HepG2 (cell line): ENCODE results near the gene SGCD. TPM values are rescaled to one million over a fixed set of nuclear protein-coding genes. Genes with fewer than 3 reads are reported as not detected.

Source experiments
- ATAC-seq: fragments of 200-7000 bp; cut with Tn5 transposase; 3 replicates; pipeline ENCODE4 v1.9.1; 2020; ENCODE audit warnings: mild to moderate bottlenecking, moderate library complexity
- BruUV-seq: library from RNA; stranded (reverse); fragments of 400-500 nt; replicated peaks from 2 replicates; lab custom pipeline; 2021; lab: Mats Ljungman, UMichigan
- CTCF ChIA-PET: fragments of 300-600 bp; formaldehyde crosslinking; extraction: SDS; loops from one replicate; lab custom pipeline; 2021; ENCODE audit warnings: low total read pairs, inconsistent platforms, low intra/inter-chr PET ratio; lab: Yijun Ruan, JAX
- POLR2A ChIA-PET: fragments of 350-600 bp; sonication (Branson Sonifier 250); formaldehyde crosslinking; loops from one replicate; lab custom pipeline; 2020; ENCODE audit warnings: antibody characterized with exemption, inconsistent platforms; lab: Yijun Ruan, JAX
- DNase-seq: peaks from one replicate; pipeline ENCODE4 v3.0.0-alpha.2; 2015; ENCODE audit warnings: low spot score
- FAIRE-seq: peaks from 3 replicates; lab custom pipeline; 2011; peaks lifted over from hg19 to GRCh38; lab: Jason Lieb, UNC
- H2AFZ ChIP-seq: one replicate; pipeline ENCODE4 v1.6.1; 2011; ENCODE audit warnings: low read length, inconsistent platforms
- H3K27ac ChIP-seq: fragments of 300-600 bp; 3 replicates; pipeline ENCODE4 v1.8.0; 2011; ENCODE audit warnings: mixed run types, mild to moderate bottlenecking, mixed read lengths, low read length, inconsistent platforms; ENCODE audit not compliant: insufficient read depth; ENCODE audit errors: extremely low read length
- H3K27me3 ChIP-seq, 2 experiments: fragments of 200-600 bp in 1 of 2; 2 replicates in 1 of 2; 3 replicates in 1 of 2; pipeline versions ENCODE4 v1.6.0 to v1.8.0; 2011; ENCODE audit warnings: low read length in 2 of 2, mild to moderate bottlenecking in 2 of 2, moderate library complexity in 2 of 2, inconsistent platforms in 1 of 2; ENCODE audit not compliant: insufficient read depth in 2 of 2, control insufficient read depth in 1 of 2
- H3K36me3 ChIP-seq, 2 experiments: fragments of 200-600 bp in 1 of 2; replicated peaks in 1 of 2; 2 replicates in 1 of 2; 3 replicates in 1 of 2; pipeline versions ENCODE4 v1.5.1 to v1.8.0; 2011; ENCODE audit warnings: low read length in 2 of 2, inconsistent platforms in 1 of 2; ENCODE audit not compliant: insufficient read depth in 2 of 2, control insufficient read depth in 1 of 2
- H3K4me1 ChIP-seq: 2 replicates; pipeline ENCODE4 v1.5.1; 2012; ENCODE audit warnings: low read length, inconsistent platforms; ENCODE audit not compliant: insufficient read depth
- H3K4me2 ChIP-seq: 2 replicates; pipeline ENCODE4 v1.6.0; 2011; ENCODE audit warnings: low read depth, low read length, inconsistent platforms
- H3K4me3 ChIP-seq, 3 experiments: fragments of 200-600 bp in 1 of 3; sonication (generic), shearing (Covaris generic) in 1 of 3; replicated peaks in 1 of 3; 2 replicates each; pipeline ENCODE4 v1.5.1; 2011 to 2016; ENCODE audit warnings: low read length in 3 of 3, inconsistent platforms in 2 of 3, low read depth in 2 of 3, mild to moderate bottlenecking in 2 of 3, control low read depth in 1 of 3, mixed read lengths in 1 of 3; ENCODE audit not compliant: insufficient read depth in 1 of 3
- H3K79me2 ChIP-seq: one replicate; pipeline ENCODE4 v1.6.1; 2011; ENCODE audit warnings: low read length, inconsistent platforms; ENCODE audit not compliant: insufficient read depth
- H3K9ac ChIP-seq: 2 replicates; pipeline ENCODE4 v1.6.0; 2011; ENCODE audit warnings: mild to moderate bottlenecking, low read depth, low read length, inconsistent platforms; ENCODE audit not compliant: insufficient read depth
- H3K9me3 ChIP-seq: 2 replicates; pipeline ENCODE4 v1.5.1; 2012; ENCODE audit warnings: mild to moderate bottlenecking, low read length
- H4K20me1 ChIP-seq: 2 replicates; pipeline ENCODE4 v1.6.0; 2011; ENCODE audit warnings: inconsistent platforms, mild to moderate bottlenecking, low read length, moderate library complexity; ENCODE audit not compliant: insufficient read depth
- GATA4 ChIP-seq: sonication (generic); IDR thresholded peaks from 2 replicates; pipeline ENCODE4 v1.6.1; 2016; ENCODE audit warnings: antibody characterized with exemption, low read depth, borderline replicate concordance
- GLI4 ChIP-seq: sonication (generic); formaldehyde crosslinking; IDR thresholded peaks from 2 replicates; pipeline ENCODE4 v1.5.1; 2020; ENCODE audit warnings: missing genetic modification reagents, mild to moderate bottlenecking, moderate library complexity, borderline replicate concordance
- HDAC1 ChIP-seq: sonication (generic); formaldehyde crosslinking; IDR thresholded peaks from 2 replicates; pipeline ENCODE4 v1.5.1; 2020; ENCODE audit warnings: mild to moderate bottlenecking, missing genetic modification reagents
- KDM6A ChIP-seq: IDR thresholded peaks from 2 replicates; pipeline ENCODE4 v1.6.1; 2016; ENCODE audit warnings: low read depth
- KLF11 ChIP-seq: IDR thresholded peaks from 2 replicates; pipeline ENCODE4 v1.6.1; 2016; ENCODE audit warnings: missing compliant biosample characterization
- NFAT5 ChIP-seq: sonication (generic); formaldehyde crosslinking; IDR thresholded peaks from 2 replicates; pipeline ENCODE4 v1.4.0; 2020; ENCODE audit warnings: missing genetic modification reagents
- SMARCC2 ChIP-seq: fragments of 450-650 bp; IDR thresholded peaks from 2 replicates; pipeline ENCODE4 v1.6.1; 2017; ENCODE audit warnings: antibody characterized with exemption, mild to moderate bottlenecking
- TBX3 ChIP-seq: fragments of 450-650 bp; IDR thresholded peaks from 2 replicates; pipeline ENCODE4 v1.6.1; 2017; ENCODE audit warnings: antibody characterized with exemption, mild to moderate bottlenecking, inconsistent platforms, borderline replicate concordance
- ZNF12 ChIP-seq: sonication (generic); formaldehyde crosslinking; IDR thresholded peaks from 2 replicates; pipeline ENCODE4 v1.5.0; 2020; ENCODE audit warnings: missing genetic modification reagents
- WGBS: methylation state at CpG from one replicate; pipeline ENCODE4 v1.1.6; 2017; ENCODE audit warnings: low lambda C conversion rate; 5-methylcytosine and 5-hydroxymethylcytosine counted together
- in situ Hi-C: cut with HindIII; loops from 2 replicates; pipeline ENCODE4 v1.10.0; 2017; ENCODE audit warnings: low pct_unique_long_range_greater_than_20kb; ENCODE audit not compliant: extremely low pct_ligation_motif_present
- intact Hi-C: fragments of 100-400 bp; cut with micrococcal nuclease; formaldehyde crosslinking; loops from one replicate; pipeline ENCODE4 v1.10.0; 2022; ENCODE audit not compliant: unreplicated experiment
- polyA plus RNA-seq, 8 experiments: library from polyadenylated mRNA; depleted of rRNA in 3 of 8; stranded (reverse) in 7 of 8; unstranded in 1 of 8; fragments of >200 nt; fragmentation: Illumina TruSeq in 4 of 8; extraction: Trizol in 4 of 8; gene quantifications; 2 replicates each; pipeline versions ENCODE4 v1.2.1 to v1.2.3, GENCODE V29; 2011 to 2016; ENCODE audit warnings: low read depth in 4 of 8, missing spikeins in 1 of 8, mixed read lengths in 1 of 8; ENCODE audit not compliant: insufficient read depth in 1 of 8
- total RNA-seq, 5 experiments: library from RNA; depleted of rRNA; stranded (reverse); fragments of >200 nt; fragmentation: Illumina TruSeq; extraction: Trizol; gene quantifications; 2 replicates each; pipeline ENCODE4 v1.2.3, GENCODE V29; 2016; ENCODE audit warnings: low read depth in 1 of 5
- TF ChIP-seq, protein P1 (sequence below): sonication (generic); formaldehyde crosslinking; IDR thresholded peaks from 2 replicates; pipeline ENCODE4 v1.4.0; 2020; ENCODE audit warnings: mild to moderate bottlenecking, missing genetic modification reagents

The SGCD gene
- total and polyA plus RNA-seq, 2 of the 13 experiments (the other 11 are each of a cell fraction or from before 2014, with no cell fraction given), result not detected

DNA sequence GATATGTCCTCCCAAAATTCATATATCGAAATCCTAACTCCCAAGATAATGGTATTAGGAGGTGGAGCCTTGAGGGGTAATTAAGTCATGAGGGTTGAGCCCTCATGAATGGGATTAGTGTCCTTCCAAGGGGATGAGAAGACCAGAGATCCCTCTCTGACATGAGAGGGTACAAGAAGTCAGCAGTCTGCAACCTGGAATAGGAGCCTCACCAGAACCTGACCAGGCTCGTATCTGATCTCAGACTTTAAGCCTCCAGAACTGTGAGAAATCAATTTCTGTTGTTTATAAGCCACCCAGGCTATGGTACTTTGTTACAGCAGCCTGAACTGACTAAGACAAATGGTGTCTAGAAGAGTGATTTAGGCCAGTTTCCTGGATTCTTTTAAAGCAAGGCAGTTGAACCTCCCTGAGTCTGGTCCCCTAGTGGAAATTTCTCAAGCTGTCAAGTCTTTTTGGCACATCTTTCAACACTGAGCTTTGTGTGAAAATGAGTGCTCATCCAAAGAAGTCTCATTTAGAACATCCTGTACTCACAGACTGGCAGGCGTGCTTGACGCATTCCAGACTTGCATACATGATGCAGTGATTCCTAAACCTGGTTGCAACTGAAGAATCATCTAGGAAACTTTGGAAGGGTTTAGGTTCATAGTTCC lies 268.3 kb downstream of the SGCD start:
- Histone ChIP-seq H2AFZ (no peak overlapping the region), H3K9ac (no peak overlapping the region), H3K27me3 (no peaks in the 10 kb centered on the region), H3K36me3 (no peaks in the 10 kb centered on the region), H4K20me1 (no peaks in the 10 kb centered on the region), H3K4me2 (no peak overlapping the region), H3K4me1 (no peaks in the 10 kb centered on the region), H3K4me3 (no peak overlapping the region), H3K9me3 (no peaks in the 10 kb centered on the region), H3K27ac (no peak overlapping the region), H3K79me2 (no peaks in the 10 kb centered on the region)
- no peak for ATAC-seq
- in situ Hi-C loops, result no loop called here
- intact Hi-C loops, result no loop called here
- no TSS peak for BruUV-seq
- no peak for TF ChIP-seq KDM6A (CRISPR knock-in tag)
- TF ChIP-seq, protein P1, sequence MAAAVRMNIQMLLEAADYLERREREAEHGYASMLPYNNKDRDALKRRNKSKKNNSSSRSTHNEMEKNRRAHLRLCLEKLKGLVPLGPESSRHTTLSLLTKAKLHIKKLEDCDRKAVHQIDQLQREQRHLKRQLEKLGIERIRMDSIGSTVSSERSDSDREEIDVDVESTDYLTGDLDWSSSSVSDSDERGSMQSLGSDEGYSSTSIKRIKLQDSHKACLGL (CRISPR knock-in tag), result no peak
- no peak for TF ChIP-seq KLF11 (CRISPR knock-in tag)
- TF ChIP-seq HDAC1 (CRISPR knock-in tag), result no peak
- TF ChIP-seq GLI4 (CRISPR knock-in tag), result no peak
- no peak for TF ChIP-seq ZNF12
- no peak for TF ChIP-seq SMARCC2
- FAIRE-seq, result no peak
- POLR2A ChIA-PET, result no interaction called here
- CTCF ChIA-PET, result no interaction called here
- WGBS, result 42% methylated on average over 3 of the region's 4 CpGs
- no peak for DNase-seq

DNA sequence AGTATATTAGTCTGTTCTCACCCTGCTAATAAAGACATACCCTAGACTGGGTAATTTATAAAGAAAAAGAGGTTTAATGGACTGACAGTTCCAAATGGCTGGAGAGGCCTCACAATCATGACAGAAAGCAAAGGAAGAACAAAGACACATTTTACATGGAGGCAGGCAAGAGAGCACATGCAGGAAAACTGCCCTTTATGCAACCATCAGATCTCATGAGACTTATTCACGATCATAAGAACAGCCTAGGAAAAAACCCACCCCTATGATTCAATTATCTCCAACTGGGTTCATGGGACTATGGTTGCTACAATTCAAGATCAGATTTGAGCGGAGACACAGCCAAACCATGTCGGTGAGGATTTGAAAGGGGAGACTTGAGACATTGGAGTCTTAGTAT lies 270.3 kb downstream of the SGCD start:
- Histone ChIP-seq H3K4me1 (no peaks in the 10 kb centered on the region), H3K27me3 (no peaks in the 10 kb centered on the region), H3K9me3 (peaks cover 16% of the 10 kb centered on the region), H4K20me1 (no peaks in the 10 kb centered on the region), H3K9ac (no peak overlapping the region), H3K27ac (no peak overlapping the region), H3K4me2 (no peak overlapping the region), H3K4me3 (no peak overlapping the region), H2AFZ (no peak overlapping the region), H3K36me3 (no peaks in the 10 kb centered on the region), H3K79me2 (no peaks in the 10 kb centered on the region)
- TF ChIP-seq GATA4 (no peak), NFAT5 (CRISPR knock-in tag) (no peak), TBX3 (no peak)
- 3% methylated on average over 3 of the region's 3 CpGs for WGBS
- POLR2A ChIA-PET, result no interaction called here
- no peak for ATAC-seq
- in situ Hi-C loops, result no loop called here
- no peak for FAIRE-seq
- intact Hi-C loops, result no loop called here
- CTCF ChIA-PET, result no interaction called here
- DNase-seq, result no peak
- BruUV-seq, result no TSS peak
